GM18870 (cell line): ENCODE results near the gene PTPRC.

Experiments used
- ATAC-seq: cut with Tn5 transposase; IDR thresholded peaks from one replicate; pipeline ENCODE4 v1.9.1; 2021; ENCODE audit warnings: moderate library complexity; ENCODE audit not compliant: unreplicated experiment

Gene PTPRC

DNA sequence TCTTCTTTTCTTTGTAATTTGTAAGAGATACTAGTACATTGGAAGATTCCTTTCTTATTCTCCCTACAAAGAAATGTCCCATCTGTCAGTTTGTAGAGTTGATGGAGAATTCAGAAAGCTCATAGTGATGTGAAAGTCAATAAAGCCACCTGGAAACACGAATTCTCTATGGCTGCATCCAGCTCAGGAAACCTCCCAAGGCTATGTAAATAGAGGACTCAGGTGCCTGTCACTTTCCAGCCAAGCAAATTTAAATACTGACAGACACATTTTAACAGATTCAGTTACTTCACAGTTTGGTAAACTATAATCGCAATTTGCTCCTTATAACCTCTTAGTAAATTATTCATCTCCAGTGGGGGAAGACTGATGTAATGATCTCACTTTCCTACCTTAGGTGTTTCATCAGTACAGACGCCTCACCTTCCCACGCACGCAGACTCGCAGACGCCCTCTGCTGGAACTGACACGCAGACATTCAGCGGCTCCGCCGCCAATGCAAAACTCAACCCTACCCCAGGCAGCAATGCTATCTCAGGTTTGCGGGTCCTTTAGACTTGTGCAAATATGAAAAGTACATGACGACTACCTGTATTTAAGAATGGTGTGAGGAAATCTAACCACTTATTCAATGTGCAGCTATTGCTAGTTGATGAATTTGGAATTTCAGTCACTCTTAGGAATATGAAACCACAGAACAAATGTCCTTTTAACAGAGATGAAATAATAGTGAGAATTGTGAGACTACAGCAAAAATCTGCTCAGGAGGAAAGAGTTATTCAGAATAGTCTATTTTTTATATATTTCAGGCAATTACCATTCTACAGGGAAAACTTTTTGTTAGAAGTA, 60.6 kb downstream of the PTPRC start:
- ATAC-seq, result no peak

GRCh38 chr1:198700016-198700392, 61.2 kb downstream of the PTPRC start:
- no peak for ATAC-seq

DNA sequence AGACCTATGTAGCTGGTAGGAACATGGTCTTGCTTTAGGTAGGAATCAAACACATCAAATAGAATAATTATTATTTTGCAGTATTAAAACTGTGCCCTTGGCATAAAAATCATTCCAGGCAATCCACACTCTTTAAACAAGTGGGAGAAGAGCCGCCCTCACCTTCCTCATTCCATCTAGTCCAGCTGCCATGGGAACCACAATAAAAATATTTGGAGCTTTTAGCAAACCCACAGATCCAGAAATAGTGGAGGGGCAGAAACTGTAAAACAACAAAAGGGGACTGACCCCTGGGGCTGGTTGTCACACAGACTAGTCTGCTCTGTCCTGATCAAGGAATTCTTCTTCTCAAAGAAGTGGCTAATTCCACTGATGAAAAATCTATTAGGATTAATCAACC, 61.6 kb downstream of the PTPRC start:
- no peak for ATAC-seq

DNA sequence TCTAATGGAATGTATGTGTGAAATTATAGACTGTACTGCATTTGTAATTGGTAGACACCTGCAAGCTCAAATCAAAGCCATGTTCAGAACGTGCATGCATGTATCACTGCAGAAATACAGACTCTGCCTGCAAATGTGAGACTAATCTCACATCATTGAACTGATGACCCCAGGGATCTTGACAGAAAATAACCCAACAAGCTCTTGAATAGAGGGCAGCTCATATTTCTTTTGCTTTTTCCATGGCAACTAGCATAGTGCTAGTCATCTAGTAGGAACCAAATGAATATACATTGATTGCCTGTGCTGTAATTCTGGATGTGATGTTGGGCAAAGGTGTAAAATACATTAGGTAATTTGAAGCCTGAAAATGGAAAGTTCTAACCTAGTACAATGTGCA, 62.4 kb downstream of the PTPRC start:
- ATAC-seq, result no peak

DNA sequence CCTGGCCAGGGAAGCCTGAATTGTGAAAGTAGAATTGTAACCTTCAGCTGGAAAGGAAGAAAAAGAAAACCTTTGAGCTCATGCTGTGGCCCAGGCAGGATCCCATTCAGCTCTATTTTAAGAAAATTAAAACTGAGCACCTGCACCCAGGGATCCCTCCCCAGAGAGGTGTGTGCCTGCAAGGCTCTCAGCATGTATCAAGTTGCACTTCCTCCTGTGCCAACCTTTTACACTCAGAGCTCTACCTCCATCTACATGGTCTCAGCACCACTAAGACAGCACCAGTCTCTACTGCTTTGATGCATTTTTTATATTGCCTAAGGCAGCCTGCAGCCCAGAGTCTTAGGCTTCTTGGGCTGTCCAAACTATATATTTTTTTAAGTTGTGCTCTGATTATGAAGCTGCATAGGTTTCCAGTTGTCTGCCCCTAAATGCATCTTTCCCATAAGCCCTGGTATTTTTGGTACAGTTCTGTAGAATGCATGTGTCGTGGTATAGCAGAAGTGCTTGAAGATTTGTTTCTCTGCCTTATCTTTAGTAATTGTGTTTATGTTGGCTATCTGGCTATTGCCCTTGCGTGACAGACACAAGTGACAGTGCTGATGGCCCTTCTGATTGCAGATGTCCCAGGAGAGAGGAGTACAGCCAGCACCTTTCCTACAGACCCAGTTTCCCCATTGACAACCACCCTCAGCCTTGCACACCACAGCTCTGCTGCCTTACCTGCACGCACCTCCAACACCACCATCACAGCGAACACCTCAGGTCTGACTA, 63.1 kb downstream of the PTPRC start:
- ATAC-seq, result no peak

- ATAC-seq, result no peak
Observed at GRCh38 chr1:198708761-198709525, 70.1 kb downstream of the PTPRC start.

DNA sequence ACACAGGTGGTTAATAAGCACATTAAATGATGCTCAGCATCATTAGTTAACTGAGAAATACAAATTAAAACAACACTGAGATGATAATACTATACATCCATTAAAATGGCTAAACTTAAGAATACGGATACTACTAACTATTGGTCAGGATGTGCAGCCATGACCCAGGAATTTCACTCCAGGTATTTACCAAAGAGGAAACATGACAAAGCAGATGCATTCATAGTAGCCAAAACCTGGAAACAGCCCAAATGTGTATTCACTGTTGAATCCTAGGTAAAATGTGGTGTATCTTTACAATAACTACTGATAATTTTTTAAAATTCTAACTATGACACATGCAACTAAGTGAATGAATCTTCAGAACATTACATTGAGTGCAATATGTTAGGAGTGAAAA, 73.0 kb downstream of the PTPRC start:
- no peak for ATAC-seq

GRCh38 chr1:198713081-198713480, 74.2 kb downstream of the PTPRC start:
- ATAC-seq, result no peak

DNA sequence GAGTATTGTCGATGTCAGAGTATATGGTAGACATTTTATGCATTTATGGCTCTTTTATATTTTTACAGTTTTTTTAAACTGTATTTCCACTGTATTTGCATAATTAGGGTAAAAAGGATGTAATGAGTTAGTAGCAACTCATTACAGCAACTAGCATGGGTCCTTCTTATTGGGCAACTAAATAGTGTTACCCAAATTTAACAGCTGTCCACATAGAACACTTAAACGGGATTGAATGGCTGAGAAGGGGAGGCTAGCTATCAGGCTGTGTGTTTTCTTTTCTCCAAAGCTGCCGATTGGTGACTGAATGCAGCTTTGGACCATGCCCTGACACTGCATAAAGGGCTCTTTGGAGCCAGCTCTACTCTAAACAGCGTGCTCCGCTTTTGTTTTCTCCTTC, 75.4 kb downstream of the PTPRC start:
- no peak for ATAC-seq

DNA sequence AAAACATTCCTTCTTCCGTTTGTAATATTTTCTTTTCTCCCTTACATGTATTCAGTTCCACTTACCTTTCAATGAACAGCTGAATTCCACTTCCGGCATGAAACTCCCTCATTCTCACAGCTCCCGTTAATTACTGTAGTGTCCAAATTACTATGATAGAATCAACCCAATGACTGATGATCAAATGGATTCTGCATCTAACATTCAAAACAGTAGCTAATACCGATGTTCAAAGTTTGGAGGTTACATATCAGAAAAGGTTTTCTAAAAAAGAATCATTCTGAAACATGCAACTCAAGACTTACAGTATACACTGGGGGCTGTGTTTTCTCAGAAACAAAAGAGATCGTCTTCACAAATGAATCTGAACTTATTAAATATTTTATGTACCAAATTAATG, 77.2 kb downstream of the PTPRC start:
- no peak for ATAC-seq

DNA sequence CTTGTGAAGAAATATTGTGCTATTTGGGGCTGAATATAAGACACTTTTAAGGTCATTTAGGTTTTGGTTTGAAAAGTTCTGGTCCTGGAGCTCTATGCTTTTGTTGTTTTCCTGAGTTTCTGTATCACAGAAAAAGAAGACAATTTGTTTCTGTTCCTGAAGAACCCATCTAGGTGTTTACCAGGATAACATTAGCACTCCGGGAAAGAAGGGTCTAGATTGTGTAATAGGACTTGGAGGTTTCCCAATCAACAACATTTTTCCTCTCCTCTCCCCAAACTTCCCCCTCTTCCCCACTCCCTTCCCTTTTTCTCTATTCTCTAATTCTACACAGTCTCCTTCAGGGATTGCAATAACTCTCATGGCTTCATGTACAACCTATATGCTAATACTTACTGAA, 78.7 kb downstream of the PTPRC start:
- ATAC-seq, result no peak

- no peak for ATAC-seq
Observed at GRCh38 chr1:198723127-198723526, 84.3 kb downstream of the PTPRC start.

- no peak for ATAC-seq
Observed at GRCh38 chr1:198725090-198725489, 86.2 kb downstream of the PTPRC start.

GRCh38 chr1:198726455-198726854, 87.6 kb downstream of the PTPRC start:
- no peak for ATAC-seq

GRCh38 chr1:198729195-198729863, 90.5 kb downstream of the PTPRC start:
- ATAC-seq, result no peak

DNA sequence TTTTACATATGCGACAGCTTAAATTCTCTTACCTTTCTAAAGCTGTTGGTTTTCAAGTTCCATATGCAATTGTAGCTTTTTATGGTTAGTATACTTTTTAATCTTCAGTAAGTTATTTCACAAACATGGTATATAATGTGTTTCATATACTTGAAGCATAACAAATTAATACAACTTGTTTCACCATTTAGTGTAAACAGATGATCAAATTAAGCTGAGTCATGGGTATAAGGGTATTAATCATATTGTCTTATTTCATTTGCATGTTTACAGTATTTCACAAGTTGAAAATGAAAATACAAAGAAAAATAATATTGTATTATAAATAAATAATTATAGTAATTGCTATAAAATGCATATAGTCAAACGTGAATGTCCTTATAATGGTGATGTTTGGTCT, 92.1 kb downstream of the PTPRC start:
- ATAC-seq, result no peak

GRCh38 chr1:198734323-198735008, 95.6 kb downstream of the PTPRC start:
- peak; percentile 91 for ATAC-seq

DNA sequence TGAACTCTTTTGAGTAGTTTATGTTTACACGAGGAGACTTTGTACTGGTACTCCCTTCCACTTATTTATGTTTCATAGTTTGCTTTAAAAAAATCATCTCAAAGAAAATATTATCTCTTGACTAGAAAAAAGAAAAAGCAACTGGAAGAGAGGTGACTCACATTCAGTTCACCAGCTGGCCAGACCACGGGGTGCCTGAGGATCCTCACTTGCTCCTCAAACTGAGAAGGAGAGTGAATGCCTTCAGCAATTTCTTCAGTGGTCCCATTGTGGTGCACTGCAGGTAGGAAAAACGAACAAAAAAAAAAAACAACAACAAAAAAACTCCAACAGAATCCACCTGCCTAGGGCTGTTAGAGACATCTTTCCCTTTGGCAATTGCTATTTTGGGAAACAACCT, 102.9 kb downstream of the PTPRC start:
- no peak for ATAC-seq

DNA sequence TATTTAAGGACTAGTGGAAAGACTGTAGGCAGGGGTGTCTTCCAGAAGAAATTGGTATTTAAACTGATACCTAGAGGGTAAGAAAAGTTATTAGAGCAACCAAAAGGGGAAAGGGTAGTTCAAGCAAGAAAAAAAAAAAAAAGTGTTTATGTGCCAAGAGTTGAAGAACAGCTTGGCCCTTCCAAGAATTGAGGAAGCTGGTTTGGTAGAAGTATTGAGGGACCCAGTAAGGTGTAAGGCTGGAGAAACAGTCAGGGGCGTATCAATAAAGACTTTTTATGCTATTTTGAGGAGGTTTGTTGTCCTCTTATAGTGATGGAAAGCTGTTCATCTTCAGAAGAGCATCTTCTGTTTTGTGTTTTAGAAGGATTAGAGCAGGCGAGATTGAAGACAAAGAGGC, 108.3 kb downstream of the PTPRC start:
- ATAC-seq, result no peak

- no peak for ATAC-seq
Observed at GRCh38 chr1:198749279-198749678, 110.4 kb downstream of the PTPRC start.
